PC-9 (cell line): ENCODE results near the gene HIRA.

ENCODE experiments used
- EZH2 ChIP-seq: fragments of 200-600 bp; sonication (generic); IDR thresholded peaks from 2 replicates; pipeline ENCODE4 v1.8.0; 2017; ENCODE audit warnings: antibody characterized with exemption, low read depth
- TF ChIP-seq, protein P1 (sequence below): fragments of 200-600 bp; sonication (generic); conservative IDR thresholded peaks from 2 replicates; pipeline ENCODE4 v1.6.1; 2017; ENCODE audit warnings: mixed run types, antibody characterized with exemption, mild to moderate bottlenecking, moderate library complexity

DNA sequence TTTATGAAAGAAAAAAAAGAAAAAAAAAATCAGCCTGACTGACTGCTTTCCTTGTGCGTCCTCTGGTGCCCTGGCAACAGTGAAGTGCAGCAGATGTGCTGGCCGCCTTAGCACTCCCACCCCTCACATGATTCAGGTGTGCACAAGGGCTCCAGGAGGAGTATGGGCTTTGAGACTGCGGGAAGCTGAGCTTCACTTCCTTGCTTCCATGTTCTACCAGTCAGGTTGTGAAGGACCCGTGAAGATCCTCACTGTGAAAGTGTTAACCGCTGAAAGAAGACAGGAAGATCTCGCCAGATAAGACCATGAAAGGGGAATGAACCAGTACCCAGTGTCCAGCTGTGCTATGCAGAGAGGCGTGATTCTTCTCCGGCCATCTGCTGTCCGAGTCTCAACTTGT is 48.2 kb downstream of the HIRA start:
- TF ChIP-seq, protein P1, sequence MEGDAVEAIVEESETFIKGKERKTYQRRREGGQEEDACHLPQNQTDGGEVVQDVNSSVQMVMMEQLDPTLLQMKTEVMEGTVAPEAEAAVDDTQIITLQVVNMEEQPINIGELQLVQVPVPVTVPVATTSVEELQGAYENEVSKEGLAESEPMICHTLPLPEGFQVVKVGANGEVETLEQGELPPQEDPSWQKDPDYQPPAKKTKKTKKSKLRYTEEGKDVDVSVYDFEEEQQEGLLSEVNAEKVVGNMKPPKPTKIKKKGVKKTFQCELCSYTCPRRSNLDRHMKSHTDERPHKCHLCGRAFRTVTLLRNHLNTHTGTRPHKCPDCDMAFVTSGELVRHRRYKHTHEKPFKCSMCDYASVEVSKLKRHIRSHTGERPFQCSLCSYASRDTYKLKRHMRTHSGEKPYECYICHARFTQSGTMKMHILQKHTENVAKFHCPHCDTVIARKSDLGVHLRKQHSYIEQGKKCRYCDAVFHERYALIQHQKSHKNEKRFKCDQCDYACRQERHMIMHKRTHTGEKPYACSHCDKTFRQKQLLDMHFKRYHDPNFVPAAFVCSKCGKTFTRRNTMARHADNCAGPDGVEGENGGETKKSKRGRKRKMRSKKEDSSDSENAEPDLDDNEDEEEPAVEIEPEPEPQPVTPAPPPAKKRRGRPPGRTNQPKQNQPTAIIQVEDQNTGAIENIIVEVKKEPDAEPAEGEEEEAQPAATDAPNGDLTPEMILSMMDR: no peak
- no peak for TF ChIP-seq EZH2
